Liver (tissue), 9 donors: ENCODE data around the gene GLP2R. TPM values are rescaled to one million over a fixed set of nuclear protein-coding genes. Genes with fewer than 3 reads are reported as not detected.

Source experiments
- DNase-seq: peaks from one replicate; pipeline ENCODE4 v3.0.0-alpha.2; 2017; ENCODE audit warnings: low spot score
- H3K27ac ChIP-seq, 2 donors: one replicate each; pipeline ENCODE4 v1.7.0; 2013; ENCODE audit warnings: inconsistent platforms in 2 of 2, low read length in 2 of 2, control low read depth in 1 of 2, low read depth in 1 of 2, mild to moderate bottlenecking in 1 of 2
- H3K27me3 ChIP-seq, 4 donors: one replicate each; pipeline versions ENCODE4 v1.6.1 to v1.7.0; 2013; ENCODE audit warnings: low read length in 3 of 4, inconsistent platforms in 1 of 4, mild to moderate bottlenecking in 1 of 4, moderate library complexity in 1 of 4; ENCODE audit not compliant: control insufficient read depth in 4 of 4, insufficient read depth in 4 of 4
- H3K36me3 ChIP-seq, 4 donors: one replicate each; pipeline versions ENCODE4 v1.6.1 to v1.7.0; 2013; ENCODE audit warnings: low read length in 3 of 4, mild to moderate bottlenecking in 3 of 4, low read depth in 1 of 4, moderate library complexity in 1 of 4; ENCODE audit not compliant: control insufficient read depth in 4 of 4, insufficient read depth in 3 of 4
- H3K4me1 ChIP-seq, 4 donors: one replicate each; pipeline versions ENCODE4 v1.6.1 to v1.7.0; 2013; ENCODE audit warnings: low read length in 3 of 4, mild to moderate bottlenecking in 3 of 4, moderate library complexity in 1 of 4; ENCODE audit not compliant: control insufficient read depth in 4 of 4, insufficient read depth in 4 of 4
- H3K4me3 ChIP-seq, 3 donors: one replicate each; pipeline versions ENCODE4 v1.6.1 to v1.7.0; 2013; ENCODE audit warnings: low read length in 3 of 3, control low read depth in 1 of 3, low read depth in 1 of 3, mild to moderate bottlenecking in 1 of 3
- H3K9ac ChIP-seq, 2 donors: one replicate each; pipeline ENCODE4 v1.7.0; 2013; ENCODE audit warnings: low read length in 2 of 2, mild to moderate bottlenecking in 2 of 2, moderate library complexity in 2 of 2, control low read depth in 1 of 2, low read depth in 1 of 2
- H3K9me3 ChIP-seq, 4 donors: one replicate each; pipeline versions ENCODE4 v1.6.1 to v1.7.0; 2013; ENCODE audit warnings: low read length in 3 of 4; ENCODE audit not compliant: control insufficient read depth in 4 of 4
- FOXA2 ChIP-seq: IDR thresholded peaks from 2 replicates; pipeline ENCODE4 v1.6.1; 2016; ENCODE audit warnings: antibody characterized with exemption
- NR2F2 ChIP-seq: IDR thresholded peaks from 2 replicates; pipeline ENCODE4 v1.6.1; 2016; ENCODE audit warnings: antibody characterized with exemption
- RXRA ChIP-seq, 2 donors: IDR thresholded peaks; 2 replicates each; pipeline ENCODE4 v1.6.1; 2017 to 2018; ENCODE audit warnings: antibody characterized with exemption in 2 of 2, mild to moderate bottlenecking in 1 of 2
- YY1 ChIP-seq: IDR thresholded peaks from 2 replicates; pipeline ENCODE4 v1.6.1; 2016; ENCODE audit warnings: antibody characterized with exemption, mild to moderate bottlenecking
- ZBTB33 ChIP-seq: IDR thresholded peaks from 2 replicates; pipeline ENCODE4 v1.6.1; 2016; ENCODE audit warnings: antibody characterized with exemption
- WGBS: extraction: QIAGEN DNeasy Blood & Tissue Kit; methylation state at CpG from one replicate; pipeline ENCODE4 v1.1.7; 2013; 5-methylcytosine and 5-hydroxymethylcytosine counted together
- polyA plus RNA-seq, 2 donors: library from polyadenylated mRNA; stranded (reverse) in 1 of 2; unstranded in 1 of 2; fragments of 200-250 nt in 1 of 2; fragments of >200 nt in 1 of 2; fragmentation: Nextera tagmentation in 1 of 2; extraction: Ambion mirVana in 1 of 2; gene quantifications; one replicate each; pipeline versions ENCODE4 v1.2.1 to v1.2.3, GENCODE V29; 2013 to 2015
- total RNA-seq, 2 donors: library from RNA; depleted of rRNA; stranded (reverse); fragments of >200 nt; gene quantifications; one replicate each; pipeline ENCODE4 v1.2.3, GENCODE V29; 2014
- TF ChIP-seq, protein P1 (sequence below): fragments of 150-350 bp; IDR thresholded peaks from 2 replicates; pipeline ENCODE4 v1.5.1; 2017; ENCODE audit warnings: improper control_type of control experiment, low read depth, low read length; ENCODE audit not compliant: missing input control
- TF ChIP-seq, protein P2 (sequence below): IDR thresholded peaks from 2 replicates; pipeline ENCODE4 v1.6.1; 2016; ENCODE audit warnings: antibody characterized with exemption
- TF ChIP-seq, protein P3 (sequence below): IDR thresholded peaks from 2 replicates; pipeline ENCODE4 v1.6.1; 2016; ENCODE audit warnings: antibody characterized with exemption, mild to moderate bottlenecking
- donor health status: healthy.
- donor health status: healthy.
- donor health status: healthy.
- donor health status: healthy.
- donor health status: healthy.

The GLP2R gene
- total and polyA plus RNA-seq, 4 donors: 0.39 to 1.4 (median 0.58) TPM

DNA sequence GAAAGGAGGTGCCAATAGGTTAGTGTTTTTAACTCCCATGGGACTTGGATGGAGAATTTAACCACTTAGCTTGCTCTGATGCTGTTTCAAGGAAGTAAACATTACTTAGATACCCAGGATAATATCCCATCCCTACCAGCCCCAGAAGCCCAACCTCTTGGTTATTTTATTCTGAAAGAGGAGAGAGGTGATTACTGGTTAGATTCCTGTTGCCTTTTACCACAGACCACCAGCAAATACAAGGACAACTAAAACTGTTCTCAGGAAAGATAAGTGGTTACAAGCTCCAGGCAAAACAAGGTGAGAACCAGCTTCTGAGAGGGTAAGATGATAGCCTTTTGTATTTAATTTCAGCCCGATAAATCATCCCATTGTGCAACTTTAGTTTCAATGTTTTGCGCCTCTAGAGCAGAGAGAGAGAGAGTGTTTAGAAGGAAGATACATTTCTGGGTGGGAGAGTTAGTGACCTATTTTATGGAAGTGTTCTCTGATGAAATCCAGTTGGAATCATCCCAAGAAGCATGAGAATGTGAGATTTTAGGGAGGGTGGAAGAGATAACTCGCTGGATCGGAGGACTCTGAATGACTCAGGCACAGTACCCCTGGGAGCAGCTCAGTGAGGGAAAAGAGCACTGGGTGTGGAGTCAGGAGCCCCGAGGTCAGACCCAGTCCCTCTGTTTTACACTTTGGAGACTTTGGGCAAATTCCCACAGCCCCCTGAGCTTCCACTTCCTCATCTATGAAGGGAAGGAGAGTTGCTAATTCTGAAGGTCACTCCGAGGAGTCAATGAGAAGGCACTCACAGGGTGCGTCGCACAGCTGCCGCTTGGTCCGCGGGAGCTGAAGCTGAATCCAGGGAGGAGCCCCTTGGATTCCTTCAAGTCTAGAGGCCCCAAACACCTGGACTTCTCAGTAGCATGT is 12.1 kb downstream of the GLP2R start:
- no peak overlapping the region for H3K9ac ChIP-seq
- no peak overlapping the region for H3K27ac ChIP-seq
- WGBS: 71% methylated on average over 11 of the region's 11 CpGs
- H3K4me1 ChIP-seq: peaks cover 0 to 10% (median 9%) of the 10 kb centered on the region in 4 donors
- H3K36me3 ChIP-seq: no peaks in the 10 kb centered on the region
- TF ChIP-seq RXRA (IDR thresholded peaks at IDR 0.05) (peak in 1 of 2 donors; percentile 16), NR2F2 (peak; percentile 46), YY1 (no peak)
- H3K27me3 ChIP-seq: no peaks in the 10 kb centered on the region
- no peaks in the 10 kb centered on the region for H3K9me3 ChIP-seq
- H3K4me3 ChIP-seq: no peak overlapping the region
- DNase-seq: no peak

DNA sequence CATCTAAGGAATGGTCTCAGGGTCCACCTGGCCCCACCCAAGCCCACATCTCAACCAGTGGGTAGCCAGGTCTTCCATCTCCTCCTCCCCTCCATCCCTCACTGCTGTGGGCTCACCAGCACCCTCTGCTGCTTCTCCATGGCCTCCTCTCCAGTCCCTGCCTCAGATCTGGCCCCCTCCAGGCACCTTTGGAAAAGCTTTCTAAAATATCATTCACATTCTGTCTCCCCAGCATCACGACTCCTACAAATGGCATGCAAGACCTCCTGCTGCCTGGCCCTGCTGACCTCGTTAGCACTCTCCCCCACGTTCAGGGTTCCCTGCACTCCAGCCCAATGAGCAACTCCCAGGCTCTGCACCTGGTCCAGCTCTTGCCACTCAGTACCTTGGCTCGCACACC is 13.7 kb downstream of the GLP2R start:
- Histone ChIP-seq H3K27ac (no peak overlapping the region), H3K27me3 (no peaks in the 10 kb centered on the region), H3K4me1 (peaks cover 0 to 10% (median 9%) of the 10 kb centered on the region in 4 donors), H3K9ac (no peak overlapping the region), H3K4me3 (no peak overlapping the region), H3K9me3 (no peaks in the 10 kb centered on the region), H3K36me3 (no peaks in the 10 kb centered on the region)
- TF ChIP-seq ZBTB33 (no peak), NR2F2 (no peak), YY1 (no peak), FOXA2 (no peak)
- TF ChIP-seq, protein P1, sequence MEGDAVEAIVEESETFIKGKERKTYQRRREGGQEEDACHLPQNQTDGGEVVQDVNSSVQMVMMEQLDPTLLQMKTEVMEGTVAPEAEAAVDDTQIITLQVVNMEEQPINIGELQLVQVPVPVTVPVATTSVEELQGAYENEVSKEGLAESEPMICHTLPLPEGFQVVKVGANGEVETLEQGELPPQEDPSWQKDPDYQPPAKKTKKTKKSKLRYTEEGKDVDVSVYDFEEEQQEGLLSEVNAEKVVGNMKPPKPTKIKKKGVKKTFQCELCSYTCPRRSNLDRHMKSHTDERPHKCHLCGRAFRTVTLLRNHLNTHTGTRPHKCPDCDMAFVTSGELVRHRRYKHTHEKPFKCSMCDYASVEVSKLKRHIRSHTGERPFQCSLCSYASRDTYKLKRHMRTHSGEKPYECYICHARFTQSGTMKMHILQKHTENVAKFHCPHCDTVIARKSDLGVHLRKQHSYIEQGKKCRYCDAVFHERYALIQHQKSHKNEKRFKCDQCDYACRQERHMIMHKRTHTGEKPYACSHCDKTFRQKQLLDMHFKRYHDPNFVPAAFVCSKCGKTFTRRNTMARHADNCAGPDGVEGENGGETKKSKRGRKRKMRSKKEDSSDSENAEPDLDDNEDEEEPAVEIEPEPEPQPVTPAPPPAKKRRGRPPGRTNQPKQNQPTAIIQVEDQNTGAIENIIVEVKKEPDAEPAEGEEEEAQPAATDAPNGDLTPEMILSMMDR: no peak
- TF ChIP-seq, protein P2, sequence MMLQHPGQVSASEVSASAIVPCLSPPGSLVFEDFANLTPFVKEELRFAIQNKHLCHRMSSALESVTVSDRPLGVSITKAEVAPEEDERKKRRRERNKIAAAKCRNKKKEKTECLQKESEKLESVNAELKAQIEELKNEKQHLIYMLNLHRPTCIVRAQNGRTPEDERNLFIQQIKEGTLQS: no peak
- TF ChIP-seq, protein P3, sequence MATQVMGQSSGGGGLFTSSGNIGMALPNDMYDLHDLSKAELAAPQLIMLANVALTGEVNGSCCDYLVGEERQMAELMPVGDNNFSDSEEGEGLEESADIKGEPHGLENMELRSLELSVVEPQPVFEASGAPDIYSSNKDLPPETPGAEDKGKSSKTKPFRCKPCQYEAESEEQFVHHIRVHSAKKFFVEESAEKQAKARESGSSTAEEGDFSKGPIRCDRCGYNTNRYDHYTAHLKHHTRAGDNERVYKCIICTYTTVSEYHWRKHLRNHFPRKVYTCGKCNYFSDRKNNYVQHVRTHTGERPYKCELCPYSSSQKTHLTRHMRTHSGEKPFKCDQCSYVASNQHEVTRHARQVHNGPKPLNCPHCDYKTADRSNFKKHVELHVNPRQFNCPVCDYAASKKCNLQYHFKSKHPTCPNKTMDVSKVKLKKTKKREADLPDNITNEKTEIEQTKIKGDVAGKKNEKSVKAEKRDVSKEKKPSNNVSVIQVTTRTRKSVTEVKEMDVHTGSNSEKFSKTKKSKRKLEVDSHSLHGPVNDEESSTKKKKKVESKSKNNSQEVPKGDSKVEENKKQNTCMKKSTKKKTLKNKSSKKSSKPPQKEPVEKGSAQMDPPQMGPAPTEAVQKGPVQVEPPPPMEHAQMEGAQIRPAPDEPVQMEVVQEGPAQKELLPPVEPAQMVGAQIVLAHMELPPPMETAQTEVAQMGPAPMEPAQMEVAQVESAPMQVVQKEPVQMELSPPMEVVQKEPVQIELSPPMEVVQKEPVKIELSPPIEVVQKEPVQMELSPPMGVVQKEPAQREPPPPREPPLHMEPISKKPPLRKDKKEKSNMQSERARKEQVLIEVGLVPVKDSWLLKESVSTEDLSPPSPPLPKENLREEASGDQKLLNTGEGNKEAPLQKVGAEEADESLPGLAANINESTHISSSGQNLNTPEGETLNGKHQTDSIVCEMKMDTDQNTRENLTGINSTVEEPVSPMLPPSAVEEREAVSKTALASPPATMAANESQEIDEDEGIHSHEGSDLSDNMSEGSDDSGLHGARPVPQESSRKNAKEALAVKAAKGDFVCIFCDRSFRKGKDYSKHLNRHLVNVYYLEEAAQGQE: no peak
- WGBS: 72% methylated on average over 4 of the region's 4 CpGs
- DNase-seq: no peak
